ENCODE measurements around the gene RPUSD1. TPM values are rescaled to one million over a fixed set of nuclear protein-coding genes. Genes with fewer than 3 reads are reported as not detected.

Gene RPUSD1
- polyA plus RNA-seq, 1 donor = 10.7 TPM

DNA sequence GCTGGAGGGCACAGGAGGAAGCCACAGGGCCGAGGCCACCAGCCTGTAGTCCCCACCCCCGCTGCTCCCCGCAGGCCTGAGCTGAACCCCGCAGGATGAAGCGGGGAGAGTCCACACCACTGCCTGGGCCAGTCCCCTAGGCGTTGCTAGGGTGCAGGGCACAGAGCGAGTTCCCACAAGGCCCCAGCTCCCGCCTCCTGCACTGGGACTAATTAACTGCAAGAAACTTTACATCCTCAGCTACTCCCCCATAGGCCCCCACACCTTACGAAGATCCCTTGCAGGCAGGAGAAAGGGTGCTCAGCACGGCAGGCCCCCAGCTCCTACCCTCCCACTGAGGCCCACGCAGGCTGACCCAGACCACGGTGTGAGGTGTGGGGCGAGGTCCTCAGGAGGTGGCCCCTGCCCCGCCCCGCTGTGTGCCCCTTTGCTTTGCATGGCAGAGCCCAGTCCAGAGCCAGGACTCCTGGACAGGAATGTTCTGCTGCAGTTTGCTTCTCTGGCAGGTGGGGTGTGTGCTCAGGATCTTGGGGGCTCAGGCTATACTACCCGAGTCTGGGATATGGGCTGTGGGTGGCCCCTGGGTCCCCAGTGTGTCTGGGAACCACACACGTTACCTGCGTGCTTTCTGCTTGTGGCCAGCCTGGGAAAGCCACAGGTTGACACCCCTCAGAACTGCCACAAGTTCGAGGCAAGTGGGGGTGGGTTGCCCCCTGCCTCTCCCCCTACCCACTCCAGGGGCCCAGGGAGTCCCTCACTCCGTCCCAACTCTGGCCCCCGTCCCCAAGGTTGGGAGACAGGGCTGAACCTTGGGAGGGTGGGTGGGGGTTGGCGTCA lies 11.1 kb upstream of the RPUSD1 start:
- DNase-seq = no peak

DNA sequence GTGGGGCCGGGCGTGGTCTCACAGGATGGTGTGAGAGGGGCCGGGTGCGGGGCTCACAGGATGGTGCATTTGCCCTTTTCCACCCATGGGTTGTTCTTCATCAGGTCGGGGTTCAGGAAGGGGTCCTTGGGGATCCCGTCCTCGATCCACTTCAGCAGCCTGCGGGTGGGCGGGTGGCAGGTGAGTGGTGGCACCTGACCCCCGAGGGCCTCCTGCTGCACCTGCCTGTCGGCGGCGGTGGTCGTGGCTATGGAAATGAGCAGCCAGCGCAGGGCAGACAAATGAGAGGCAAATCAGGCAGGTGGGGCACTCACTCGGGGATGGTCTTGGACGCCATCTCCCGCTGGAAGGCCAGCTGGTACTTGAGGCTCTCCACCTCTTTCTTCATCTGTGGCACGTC lies 10.5 kb upstream of the RPUSD1 start:
- no peak for DNase-seq

DNA sequence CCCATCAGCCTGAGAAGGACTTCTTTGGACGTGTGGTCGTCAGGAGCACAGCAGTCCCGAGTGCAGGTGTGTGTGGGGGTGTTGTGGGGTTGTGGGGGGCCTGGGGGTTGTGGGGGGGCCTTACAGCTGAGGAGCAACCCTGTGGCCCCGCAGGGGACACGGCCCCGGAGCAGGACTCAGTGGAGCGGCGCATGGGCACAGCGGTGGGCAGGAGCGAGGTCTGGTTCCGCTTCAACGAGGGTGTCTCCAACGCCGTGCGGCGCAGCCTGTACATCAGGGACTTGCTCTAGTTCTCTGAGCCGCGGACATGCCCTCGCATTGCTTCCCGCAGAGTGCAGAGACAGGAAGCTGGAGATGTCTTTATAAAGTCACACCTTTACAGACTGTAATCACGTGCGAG lies 9.5 kb upstream of the RPUSD1 start:
- DNase-seq = no peak

DNA sequence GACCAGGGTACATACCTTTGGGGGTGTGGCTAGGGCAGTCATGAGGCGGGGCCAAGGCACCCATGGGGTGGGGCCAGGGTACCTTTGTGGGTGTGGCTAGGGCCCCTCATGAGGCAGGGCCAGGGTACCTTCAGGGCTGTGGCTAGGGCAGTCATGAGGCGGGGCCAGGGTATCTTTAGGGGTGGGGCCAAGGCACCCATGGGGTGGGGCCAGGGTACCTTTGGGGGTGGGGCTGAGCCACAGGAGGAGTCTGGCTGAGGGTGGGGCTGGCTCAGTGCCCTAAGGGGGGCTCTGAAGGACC lies 8.9 kb upstream of the RPUSD1 start:
- DNase-seq = no peak

DNA sequence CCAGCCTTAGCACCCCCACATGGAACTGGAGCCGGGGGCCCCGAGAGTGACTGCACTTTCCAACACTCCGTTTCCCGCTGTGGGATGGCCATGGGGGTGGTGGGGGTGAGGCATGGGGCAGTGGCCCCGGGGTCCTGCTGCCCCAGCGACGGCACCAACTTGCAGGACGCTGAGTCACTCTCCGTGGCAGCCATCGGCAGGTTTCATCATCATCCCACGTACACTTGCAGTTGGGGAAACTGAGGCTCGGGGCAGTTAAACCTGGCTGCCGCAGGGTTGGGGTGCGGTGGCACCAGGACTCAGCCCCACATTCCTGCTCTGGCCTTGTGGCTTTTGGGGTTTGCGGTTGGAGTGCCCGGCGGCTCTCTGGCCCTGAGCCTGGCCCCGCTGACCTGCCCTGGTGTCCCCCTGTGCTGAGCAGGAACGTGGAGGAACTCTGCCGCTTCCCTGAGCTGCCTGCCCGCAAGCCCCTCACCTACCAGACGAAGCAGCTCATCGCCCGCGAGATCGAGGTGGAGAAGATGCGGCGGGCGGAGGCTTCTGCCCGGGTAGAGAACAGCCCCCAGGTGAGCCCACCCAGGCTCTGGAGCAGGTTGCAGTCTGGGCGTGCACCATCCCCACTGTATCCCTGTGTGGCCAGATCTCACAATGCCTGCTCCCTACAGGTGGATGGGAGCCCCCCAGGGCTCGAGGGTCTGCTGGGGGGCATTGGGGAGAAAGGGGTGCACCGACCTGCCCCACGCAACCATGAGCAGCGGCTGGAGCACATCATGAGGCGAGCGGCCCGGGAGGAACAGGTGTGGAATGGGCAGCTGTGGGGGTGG lies 8.3 kb upstream of the RPUSD1 start:
- no peak for DNase-seq

DNA sequence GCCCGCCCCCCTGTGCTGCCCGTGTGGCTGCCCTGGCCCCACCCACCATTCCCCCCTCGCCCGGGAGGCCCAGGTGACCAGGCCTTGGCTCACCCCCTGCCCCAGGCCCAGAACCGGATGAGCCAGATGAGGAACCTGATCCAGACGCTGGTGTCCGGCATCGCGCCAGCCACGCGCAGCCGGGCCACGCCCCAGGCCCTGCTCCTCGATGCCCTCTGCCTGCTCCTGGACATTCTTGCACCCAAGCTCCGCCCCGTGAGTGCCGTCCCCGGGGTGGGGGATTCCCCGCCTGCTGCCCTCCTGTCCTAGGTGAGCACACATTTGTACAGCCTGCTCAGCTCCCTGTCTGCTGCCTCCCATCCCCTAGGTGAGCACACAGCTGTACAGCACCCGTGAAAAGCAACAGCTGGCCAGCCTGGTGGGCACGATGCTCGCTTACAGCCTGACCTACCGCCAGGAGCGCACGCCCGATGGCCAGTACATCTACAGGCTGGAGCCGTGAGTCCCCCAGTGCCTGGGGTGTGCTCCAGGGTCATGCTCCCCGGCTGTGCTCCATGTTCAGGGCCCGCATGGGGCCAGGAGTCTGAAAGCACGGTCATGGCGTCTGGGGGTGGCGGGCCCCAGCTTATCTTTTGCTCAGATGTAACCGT lies 7.5 kb upstream of the RPUSD1 start:
- no peak for DNase-seq

DNA sequence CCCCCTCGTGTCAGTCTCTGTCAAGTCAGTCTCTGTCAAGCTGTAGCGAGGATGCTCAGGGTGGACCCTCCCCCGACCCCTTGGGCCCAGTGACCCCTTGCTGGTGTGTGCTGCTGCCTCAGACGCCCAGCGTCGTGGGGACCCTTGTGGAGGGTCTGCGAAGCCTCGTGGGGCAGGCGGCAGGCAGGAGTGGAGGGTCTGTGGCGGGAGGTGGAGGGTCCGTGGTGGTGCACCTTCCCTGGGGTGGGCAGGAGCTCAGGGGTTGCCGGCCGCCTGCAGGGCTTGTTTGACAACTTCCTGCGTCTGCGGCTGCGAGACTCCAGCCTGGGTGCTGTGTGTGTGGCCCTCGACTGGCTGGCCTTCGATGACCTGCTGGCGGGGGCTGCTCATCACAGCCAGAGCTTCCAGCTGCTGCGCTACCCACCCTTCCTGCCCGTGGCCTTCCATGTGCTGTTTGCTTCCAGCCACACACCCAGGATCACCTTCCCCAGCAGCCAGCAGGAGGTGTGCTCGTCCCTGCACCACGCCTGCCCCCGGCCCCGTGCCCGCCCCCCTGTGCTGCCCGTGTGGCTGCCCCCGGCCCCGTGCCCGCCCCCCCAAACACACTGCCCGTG lies 6.8 kb upstream of the RPUSD1 start:
- no peak for DNase-seq

DNA sequence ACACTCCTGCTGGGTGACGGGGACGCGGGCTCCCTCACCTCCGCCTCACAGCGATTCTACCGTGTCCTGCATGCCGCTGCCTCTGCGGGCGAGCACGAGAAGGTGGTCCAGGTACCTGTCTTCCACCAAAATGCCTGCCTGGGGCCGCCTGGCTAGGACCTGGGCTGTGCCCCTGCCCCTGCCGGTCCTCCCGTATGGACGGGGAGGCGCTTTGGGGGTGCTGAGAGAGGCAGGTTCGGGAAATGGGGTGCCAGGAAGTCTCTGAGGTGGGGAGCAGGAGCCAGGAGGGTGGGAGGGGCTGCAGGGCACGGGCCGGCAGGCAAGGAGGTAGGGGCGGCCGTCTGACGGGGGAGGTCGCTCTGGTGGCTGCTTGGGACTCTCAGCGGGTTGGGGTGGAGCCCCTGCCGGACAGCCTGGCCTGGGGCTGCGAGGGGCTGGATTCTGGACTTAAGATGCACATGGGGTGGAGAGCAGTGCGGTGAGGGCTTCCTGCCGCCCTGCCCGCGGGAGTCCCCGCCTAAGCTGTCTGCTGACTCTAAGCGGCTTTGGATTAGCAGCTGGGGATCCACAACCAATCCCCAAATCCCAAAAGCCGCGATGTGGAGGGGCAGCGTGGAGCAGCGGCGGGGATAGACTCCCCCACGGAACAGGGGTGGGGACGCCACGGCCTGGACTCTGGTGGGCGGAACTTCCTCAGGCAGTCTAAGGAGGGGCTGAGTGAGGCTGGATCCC lies 6.1 kb upstream of the RPUSD1 start:
- no peak for DNase-seq

DNA sequence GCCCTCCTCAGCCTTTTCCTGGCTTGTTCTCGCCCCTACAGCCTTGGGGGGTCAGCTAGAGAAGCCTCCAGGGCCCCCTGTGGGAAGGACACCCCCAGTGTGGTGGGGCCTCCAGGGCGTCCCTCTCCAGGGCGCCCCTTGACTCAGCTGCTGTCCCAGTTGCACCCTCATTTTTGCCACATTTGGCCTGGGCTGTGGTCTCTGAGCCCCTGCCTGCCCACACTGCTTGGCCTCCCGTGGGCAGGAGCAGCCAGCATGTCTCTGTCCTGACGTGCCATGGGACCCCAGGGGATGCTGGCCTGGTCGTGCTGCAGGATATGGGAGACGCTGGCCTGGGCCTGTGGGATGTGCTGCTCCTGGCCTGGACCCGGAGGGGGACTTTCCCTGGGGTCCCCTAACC lies 5.2 kb upstream of the RPUSD1 start:
- no peak for DNase-seq

DNA sequence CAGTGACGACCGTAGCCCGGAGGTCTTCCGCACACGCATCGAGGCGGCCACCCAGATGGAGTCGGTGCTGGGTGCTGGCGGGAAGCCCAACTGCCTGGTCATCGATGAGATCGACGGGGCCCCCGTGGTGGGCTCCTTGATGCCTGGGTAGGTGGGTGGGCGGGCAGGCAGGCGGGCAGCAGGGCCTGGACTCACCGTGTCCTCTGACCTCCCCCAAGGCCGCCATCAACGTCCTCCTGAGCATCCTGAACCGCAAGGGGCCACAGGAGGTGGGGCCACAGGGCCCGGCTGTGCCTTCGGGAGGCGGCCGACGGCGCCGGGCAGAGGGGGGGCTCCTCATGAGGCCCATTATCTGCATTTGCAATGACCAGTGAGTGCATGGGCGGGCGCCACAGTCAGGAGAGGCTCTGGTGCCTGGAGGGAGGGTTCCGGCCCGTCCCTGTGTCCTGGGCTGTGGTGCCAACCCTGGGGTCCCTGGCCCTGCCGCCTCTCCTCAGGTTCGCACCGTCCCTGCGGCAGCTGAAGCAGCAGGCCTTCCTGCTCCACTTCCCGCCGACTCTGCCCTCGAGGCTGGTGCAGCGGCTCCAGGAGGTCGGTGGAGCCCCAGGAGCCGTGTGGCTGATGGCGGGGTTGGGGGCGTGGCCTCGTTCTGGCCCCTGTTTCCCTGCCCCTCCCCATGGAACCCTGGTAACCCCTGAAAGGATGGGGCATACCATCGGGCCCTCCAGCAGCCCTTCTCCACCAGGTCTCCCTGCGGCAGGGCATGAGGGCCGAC lies 4.2 kb upstream of the RPUSD1 start:
- DNase-seq = no peak

DNA sequence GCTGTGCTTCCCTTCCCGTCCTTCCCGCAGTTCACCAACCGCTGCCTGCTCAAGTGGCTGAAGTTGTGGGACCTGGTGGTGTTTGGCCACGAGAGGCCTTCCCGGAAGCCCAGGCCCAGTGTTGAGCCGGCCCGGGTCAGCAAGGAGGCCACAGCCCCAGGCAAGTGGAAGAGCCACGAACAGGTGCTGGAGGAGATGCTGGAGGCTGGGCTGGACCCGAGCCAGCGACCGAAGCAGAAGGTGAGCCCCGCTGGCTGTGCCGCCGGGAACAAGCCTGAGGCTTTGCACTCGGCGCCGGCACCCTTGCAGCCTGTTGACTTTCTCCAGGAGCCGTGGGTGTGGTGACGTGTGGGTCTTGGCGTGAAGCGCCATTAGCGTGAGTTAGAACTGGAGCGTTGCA lies 3.0 kb upstream of the RPUSD1 start:
- DNase-seq = no peak

DNA sequence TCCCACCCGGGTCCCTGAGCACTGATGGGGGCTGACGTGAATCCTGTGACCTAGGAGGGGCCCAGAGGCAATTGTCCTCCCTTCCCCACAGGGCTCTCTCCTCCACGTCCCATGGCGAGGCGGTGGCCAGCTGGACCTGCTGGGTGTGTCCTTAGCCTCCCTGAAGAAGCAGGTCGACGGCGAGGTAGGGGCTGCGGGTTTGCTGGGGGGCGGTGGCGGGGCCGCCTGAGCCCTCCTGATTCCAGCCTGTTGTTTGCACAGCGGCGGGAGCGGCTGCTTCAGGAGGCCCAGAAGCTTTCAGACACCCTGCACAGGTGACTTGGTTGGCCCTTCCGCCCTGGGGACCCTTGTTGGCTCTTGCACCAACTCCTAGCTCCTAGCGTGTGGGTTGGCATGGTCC lies 1.9 kb upstream of the RPUSD1 start:
- DNase-seq = no peak

DNA sequence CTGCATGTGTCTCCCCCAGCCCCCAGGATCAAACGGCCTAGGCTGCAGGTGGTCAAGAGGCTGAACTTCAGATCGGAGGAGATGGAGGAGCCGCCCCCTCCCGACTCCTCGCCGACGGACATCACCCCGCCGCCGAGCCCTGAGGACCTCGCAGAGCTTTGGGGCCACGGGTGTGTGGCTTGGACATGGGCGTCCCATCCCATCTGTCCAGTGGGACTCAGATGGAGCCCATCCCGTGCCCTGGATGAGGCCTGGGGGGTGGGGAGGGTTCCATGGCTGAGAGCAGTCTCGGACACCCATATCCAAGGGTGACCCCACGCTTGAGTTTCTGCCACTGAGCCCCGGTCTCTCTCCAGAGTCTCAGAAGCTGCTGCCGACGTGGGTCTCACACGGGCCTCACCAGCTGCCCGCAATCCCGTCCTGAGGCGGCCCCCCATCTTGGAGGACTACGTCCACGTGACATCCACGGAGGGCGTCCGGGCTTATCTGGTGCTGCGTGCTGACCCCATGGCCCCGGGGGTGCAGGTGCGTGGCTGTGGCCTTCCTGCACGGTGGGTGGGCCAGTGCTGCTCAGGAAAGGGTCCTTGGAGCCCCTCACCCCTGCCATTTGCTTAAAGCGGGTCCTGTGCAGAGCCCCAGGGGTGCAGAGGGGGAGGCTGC lies 1.1 kb upstream of the RPUSD1 start:
- no peak for DNase-seq

DNA sequence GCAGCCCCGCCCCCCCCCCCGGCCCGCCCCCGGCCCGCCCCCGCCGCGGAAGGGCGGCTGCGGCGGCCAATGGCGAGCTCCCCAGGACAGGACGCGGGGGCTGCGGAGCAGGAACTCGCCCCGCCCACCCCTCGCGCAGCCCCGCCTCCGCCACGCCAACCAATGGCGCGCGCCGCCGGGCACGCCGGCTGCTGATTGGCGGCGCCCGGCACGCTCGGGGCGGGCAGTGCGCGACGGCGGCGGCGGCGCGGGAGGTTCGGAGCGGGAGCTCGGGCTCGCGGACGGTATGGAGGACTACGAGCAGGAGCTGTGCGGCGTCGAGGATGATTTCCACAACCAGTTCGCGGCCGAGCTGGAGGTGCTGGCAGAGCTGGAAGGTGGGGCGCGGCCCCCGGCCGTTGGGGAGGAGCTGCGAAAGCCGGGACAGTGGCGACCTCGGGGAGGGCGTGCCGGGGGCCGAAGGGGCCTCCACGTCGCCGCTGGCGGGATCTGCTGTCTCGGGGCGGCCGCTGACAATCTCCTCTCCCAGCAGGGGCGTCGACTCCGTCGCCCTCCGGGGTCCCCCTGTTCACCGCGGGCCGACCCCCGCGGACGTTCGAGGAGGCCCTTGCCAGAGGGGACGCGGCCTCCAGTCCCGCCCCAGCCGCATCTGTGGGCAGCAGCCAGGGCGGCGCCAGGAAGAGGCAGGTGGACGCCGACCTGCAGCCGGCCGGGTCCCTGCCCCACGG lies 382 bp upstream of the RPUSD1 start, which contains the start of gene CHTF18:
CHTF18 (plus strand) TSS at position 222 of the 728 bp plus-strand sequence; CDS start at position 287, 65 bp downstream.
- DNase-seq = peak; percentile 93

DNA sequence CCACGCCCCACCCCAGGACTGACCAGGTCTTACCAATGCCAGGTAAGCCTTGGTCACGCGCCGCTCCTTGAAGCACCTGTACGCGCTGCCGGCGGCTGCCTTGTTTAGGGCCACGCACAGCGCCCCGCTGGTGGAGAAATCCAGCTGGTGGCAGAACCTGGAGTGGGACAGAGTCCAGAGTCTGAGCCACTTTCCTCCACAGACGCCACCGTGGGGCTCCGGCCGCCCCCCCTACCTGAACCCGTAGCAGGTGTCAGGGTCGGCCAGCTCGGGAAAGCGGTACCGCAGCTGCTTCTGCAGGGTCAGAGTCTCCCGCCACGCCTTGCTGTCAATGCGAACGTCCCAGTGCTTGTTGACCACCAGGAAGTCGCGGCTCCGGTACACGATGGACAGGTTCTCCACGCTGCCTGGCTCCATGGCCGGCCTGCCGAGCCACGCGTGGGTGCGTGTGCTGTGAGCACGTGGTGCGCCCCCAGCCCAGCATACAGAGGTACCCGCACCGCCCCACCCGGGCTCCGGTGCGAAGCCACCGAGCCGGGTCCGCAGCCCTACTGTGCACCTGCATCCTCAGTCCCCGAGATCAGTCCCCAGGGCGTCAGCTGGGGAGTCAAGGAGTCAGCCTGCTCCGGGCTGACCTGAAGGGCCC lies 737 bp downstream of the RPUSD1 start:
- DNase-seq = no peak

DNA sequence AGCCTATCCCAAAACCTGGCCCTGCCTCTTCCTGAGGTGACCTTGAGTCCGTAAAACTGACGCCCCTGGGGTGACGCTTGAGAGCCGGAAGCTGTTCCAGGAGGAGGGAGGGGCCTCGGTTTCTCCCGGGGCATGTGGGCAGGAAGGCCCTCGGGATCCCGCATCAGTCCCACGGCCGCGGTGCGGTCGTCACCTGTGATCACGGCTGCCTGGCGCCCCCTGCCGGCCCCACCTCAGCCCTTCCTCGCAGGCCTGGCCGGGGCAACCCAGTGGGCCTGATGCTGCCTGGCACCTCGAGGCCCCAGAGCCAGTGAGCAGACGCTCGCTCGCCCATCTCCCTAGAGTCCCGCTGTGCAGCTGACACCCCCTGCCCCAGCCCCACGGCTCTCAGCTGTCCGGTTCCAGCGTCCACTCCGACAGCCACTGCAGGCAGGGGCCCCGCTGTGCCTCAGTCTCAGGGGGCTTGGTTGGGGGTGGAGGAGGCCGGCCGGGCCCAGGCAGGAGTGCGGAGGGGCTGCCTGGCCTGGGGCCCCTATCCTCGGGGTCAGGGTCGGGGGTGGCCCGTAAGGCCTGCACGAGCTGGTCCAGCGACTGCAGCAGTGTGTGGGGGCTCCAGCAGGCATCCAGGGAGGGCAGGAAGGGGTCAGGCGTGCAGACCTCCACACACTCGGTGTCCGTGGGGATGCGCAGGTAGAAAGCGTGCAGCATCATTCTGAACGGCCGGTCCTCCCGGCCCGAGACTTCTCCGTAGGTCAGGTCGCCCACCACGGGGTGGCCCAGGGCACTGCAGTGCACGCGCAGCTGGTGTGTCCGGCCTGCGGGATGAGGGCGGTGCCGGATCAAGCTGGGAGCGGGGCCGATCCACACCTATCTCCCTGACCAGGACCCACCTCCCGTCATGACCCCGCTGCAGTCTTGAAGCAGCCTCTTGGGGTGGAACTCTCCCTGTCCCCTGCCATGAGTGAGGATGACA lies 2.3 kb downstream of the RPUSD1 start:
- DNase-seq = no peak

DNA sequence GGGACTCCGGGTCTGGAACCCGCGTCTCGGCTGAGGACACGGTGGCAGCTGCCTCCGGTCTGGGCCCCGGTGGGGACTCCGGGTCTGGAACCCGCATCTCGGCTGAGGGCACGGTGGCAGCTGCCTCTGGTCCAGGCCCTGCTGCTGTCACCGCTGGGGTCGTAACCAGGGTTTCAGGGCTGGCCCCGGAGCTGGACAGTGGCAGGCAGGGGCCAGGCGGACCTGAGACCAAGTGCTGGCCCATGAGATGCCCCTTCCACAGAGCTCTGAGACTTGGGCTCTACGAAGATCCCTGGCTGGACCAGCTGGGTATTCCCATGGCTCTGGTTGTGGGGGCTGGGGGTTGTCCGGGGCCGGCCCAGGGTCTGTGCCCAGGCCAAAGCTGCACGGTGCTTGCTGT lies 3.8 kb downstream of the RPUSD1 start:
- no peak for DNase-seq
